ENCODE results near the gene EVC2. TPM values are rescaled to one million over a fixed set of nuclear protein-coding genes. Genes with fewer than 3 reads are reported as not detected.

The EVC2 gene
- polyA plus RNA-seq, 3 donors = 0.04 to 0.12 (median 0.08) TPM

DNA sequence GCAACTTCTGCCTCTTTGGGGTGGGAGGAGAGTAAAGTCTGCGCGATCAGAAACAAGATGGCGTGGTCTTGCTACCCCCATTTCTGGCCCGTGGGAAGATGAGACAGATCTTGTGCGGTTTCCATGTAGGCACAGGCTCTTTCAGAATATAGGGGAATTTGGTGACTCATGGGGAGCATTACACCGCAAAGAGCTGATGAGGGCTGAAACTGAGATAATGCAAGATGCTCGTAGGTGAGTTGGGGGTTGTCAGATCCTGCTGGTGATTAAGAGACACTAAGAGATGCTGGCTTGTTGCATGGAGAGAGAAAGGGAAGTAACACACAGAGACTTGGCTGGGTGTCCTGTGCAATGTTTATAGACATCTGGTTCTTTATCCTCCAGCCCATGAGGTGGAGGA lies 4.2 kb upstream of the EVC2 start:
- Histone ChIP-seq H3K79me2 (ENCODE audit: insufficient read depth, low read length) (no peaks in the 10 kb centered on the region), H3K4me3 (replicated peaks in 1 of 3; ENCODE audit: low read depth in 2 of 3, low read length in 3 of 3) (no peak overlapping the region), H3K9me3 (replicated peaks in 1 of 2; ENCODE audit: control insufficient read depth in 1 of 2, insufficient read depth in 1 of 2, low read length in 2 of 2) (peaks cover 8 to 14% of the 10 kb centered on the region in 2 donors), H3K27ac (ENCODE audit: low read depth in 1 of 2, low read length in 2 of 2) (no peak overlapping the region), H3K36me3 (replicated peaks in 1 of 2; ENCODE audit: control insufficient read depth in 1 of 2, insufficient read depth in 2 of 2, low read length in 2 of 2) (no peaks in the 10 kb centered on the region), H4K20me1 (ENCODE audit: insufficient read depth, low read length) (no peaks in the 10 kb centered on the region), H3K27me3 (ENCODE audit: control insufficient read depth in 2 of 2, insufficient read depth in 2 of 2, low read length in 2 of 2) (peaks cover 26 to 51% of the 10 kb centered on the region in 2 donors), H2AFZ (ENCODE audit: insufficient read depth, low read depth, low read length, poor library complexity, severe bottlenecking) (no peak overlapping the region), H3K4me2 (replicated peaks; ENCODE audit: extremely low read depth, low read length, poor library complexity, severe bottlenecking) (no peak overlapping the region), H3K9ac (ENCODE audit: insufficient read depth, low read length, poor library complexity, severe bottlenecking) (no peak overlapping the region), H3K4me1 (ENCODE audit: control insufficient read depth in 1 of 2, insufficient read depth in 2 of 2, low read length in 2 of 2) (peaks cover 10 to 24% of the 10 kb centered on the region in 2 donors)
- H3K4me1 Mint-ChIP-seq = peaks cover 15% of the 10 kb centered on the region
- H3K27me3 Mint-ChIP-seq (ENCODE audit: low read depth in 3 of 3) = peaks cover 40 to 66% (median 52%) of the 10 kb centered on the region in 3 donors
- intact Hi-C loops (cut with micrococcal nuclease) = no loop called here
- WGBS (ENCODE audit: insufficient coverage) = 96% methylated on average over 7 of the region's 7 CpGs
- peaks cover 0 to 2% of the 10 kb centered on the region in 2 donors for H3K36me3 Mint-ChIP-seq
- peak in 1 of 3 donors; percentile 34 for DNase-seq
- H3K27ac Mint-ChIP-seq = no peak overlapping the region
- TF ChIP-seq, protein P1, sequence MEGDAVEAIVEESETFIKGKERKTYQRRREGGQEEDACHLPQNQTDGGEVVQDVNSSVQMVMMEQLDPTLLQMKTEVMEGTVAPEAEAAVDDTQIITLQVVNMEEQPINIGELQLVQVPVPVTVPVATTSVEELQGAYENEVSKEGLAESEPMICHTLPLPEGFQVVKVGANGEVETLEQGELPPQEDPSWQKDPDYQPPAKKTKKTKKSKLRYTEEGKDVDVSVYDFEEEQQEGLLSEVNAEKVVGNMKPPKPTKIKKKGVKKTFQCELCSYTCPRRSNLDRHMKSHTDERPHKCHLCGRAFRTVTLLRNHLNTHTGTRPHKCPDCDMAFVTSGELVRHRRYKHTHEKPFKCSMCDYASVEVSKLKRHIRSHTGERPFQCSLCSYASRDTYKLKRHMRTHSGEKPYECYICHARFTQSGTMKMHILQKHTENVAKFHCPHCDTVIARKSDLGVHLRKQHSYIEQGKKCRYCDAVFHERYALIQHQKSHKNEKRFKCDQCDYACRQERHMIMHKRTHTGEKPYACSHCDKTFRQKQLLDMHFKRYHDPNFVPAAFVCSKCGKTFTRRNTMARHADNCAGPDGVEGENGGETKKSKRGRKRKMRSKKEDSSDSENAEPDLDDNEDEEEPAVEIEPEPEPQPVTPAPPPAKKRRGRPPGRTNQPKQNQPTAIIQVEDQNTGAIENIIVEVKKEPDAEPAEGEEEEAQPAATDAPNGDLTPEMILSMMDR (IDR thresholded peaks at IDR 0.05) = no peak
- H3K4me3 Mint-ChIP-seq = peak overlapping the region in 1 of 2 donors; percentile 73
- peaks cover 0 to 33% (median 14%) of the 10 kb centered on the region in 7 donors for H3K9me3 Mint-ChIP-seq

DNA sequence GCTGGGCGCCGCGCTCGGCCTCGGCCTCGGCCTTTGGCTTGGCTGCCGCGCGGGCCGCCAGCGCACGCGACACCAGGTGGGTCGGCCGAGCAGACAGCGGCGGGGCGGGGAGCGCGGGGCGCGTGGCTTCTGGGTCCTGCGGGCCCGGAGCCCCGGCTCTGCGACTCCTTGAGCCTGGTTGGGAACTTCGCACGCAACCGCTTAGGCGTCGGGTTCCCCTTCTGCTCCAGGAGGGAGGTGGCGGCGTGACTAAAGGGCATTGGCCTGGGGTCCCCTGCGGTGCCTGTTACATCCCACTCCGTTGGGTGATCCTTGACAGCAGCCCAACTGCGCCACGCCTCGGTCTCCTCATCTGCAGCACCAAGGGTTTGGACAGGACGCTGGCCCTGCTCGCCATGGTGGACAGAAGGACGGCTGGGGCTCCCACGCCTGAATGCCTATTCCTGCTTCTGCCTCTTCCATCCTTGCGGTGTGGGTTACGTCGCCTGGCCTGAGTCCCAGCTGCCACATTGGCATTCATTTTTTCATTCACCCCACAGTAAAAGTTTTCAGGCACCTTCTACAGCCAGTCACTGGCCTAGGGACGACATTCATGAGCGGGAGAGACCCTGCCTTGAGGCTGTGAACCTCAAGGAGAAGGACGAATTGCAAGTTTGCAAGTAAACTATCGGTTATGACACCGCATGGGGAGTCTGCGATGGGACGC lies 3.3 kb upstream of the EVC2 start:
- intact Hi-C loops (cut with micrococcal nuclease) = no loop called here
- Histone ChIP-seq H3K27ac (ENCODE audit: low read depth in 1 of 2, low read length in 2 of 2) (no peak overlapping the region), H3K79me2 (ENCODE audit: insufficient read depth, low read length) (no peaks in the 10 kb centered on the region), H3K4me1 (ENCODE audit: control insufficient read depth in 1 of 2, insufficient read depth in 2 of 2, low read length in 2 of 2) (peaks cover 13 to 29% of the 10 kb centered on the region in 2 donors), H3K27me3 (ENCODE audit: control insufficient read depth in 2 of 2, insufficient read depth in 2 of 2, low read length in 2 of 2) (peaks cover 26 to 54% of the 10 kb centered on the region in 2 donors), H3K9ac (ENCODE audit: insufficient read depth, low read length, poor library complexity, severe bottlenecking) (peak overlapping the region; percentile 36), H4K20me1 (ENCODE audit: insufficient read depth, low read length) (no peaks in the 10 kb centered on the region), H3K36me3 (replicated peaks in 1 of 2; ENCODE audit: control insufficient read depth in 1 of 2, insufficient read depth in 2 of 2, low read length in 2 of 2) (no peaks in the 10 kb centered on the region), H3K9me3 (replicated peaks in 1 of 2; ENCODE audit: control insufficient read depth in 1 of 2, insufficient read depth in 1 of 2, low read length in 2 of 2) (peaks cover 8 to 14% of the 10 kb centered on the region in 2 donors), H3K4me3 (replicated peaks in 1 of 3; ENCODE audit: low read depth in 2 of 3, low read length in 3 of 3) (peak overlapping the region in 1 of 3 experiments; percentile 52), H3K4me2 (replicated peaks; ENCODE audit: extremely low read depth, low read length, poor library complexity, severe bottlenecking) (peak overlapping the region; percentile 79), H2AFZ (ENCODE audit: insufficient read depth, low read depth, low read length, poor library complexity, severe bottlenecking) (peak overlapping the region; percentile 61)
- peaks cover 0 to 2% of the 10 kb centered on the region in 2 donors for H3K36me3 Mint-ChIP-seq
- H3K27ac Mint-ChIP-seq = no peak overlapping the region
- H3K4me3 Mint-ChIP-seq = peak overlapping the region; percentile 54 to 73
- TF ChIP-seq, protein P1 (IDR thresholded peaks at IDR 0.05) = no peak
- 13% methylated on average over 46 of the region's 52 CpGs for WGBS (ENCODE audit: insufficient coverage)
- peaks cover 0 to 35% (median 17%) of the 10 kb centered on the region in 7 donors for H3K9me3 Mint-ChIP-seq
- H3K27me3 Mint-ChIP-seq (ENCODE audit: low read depth in 3 of 3) = peaks cover 44 to 72% (median 59%) of the 10 kb centered on the region in 3 donors
- peaks cover 20% of the 10 kb centered on the region for H3K4me1 Mint-ChIP-seq
- peak in 1 of 3 donors; percentile 49 for DNase-seq
